ENCODE measurements around the gene ZNF83. TPM values are rescaled to one million over a fixed set of nuclear protein-coding genes. Genes with fewer than 3 reads are reported as not detected.
"Not testable (repeated sequence)": the region's sequence is repeated elsewhere in the genome, so short reads cannot be mapped to it uniquely, and the experiment has no call there.

Gene ZNF83
- total RNA-seq, 1 experiment from 2014 or later, result 57.1 TPM

GRCh38 chr19:52569638-52569999 is 68.5 kb downstream of the ZNF83 start:
- not testable (repeated sequence) for DNase-seq (ENCODE audit: low spot score)

- no peak for DNase-seq (ENCODE audit: low spot score)
Measured at GRCh38 chr19:52567921-52568320, 70.2 kb downstream of the ZNF83 start.

- peak; percentile 62 for DNase-seq (ENCODE audit: low spot score)
Measured at GRCh38 chr19:52566588-52566987, 71.6 kb downstream of the ZNF83 start.

- DNase-seq (ENCODE audit: low spot score), result no peak
Measured at GRCh38 chr19:52566121-52566520, 72.0 kb downstream of the ZNF83 start.

Other genes starting within 250 kb of the ZNF83 start
- 0.43 and 8.6 TPM in 2 replicates for gene ZNF528, start 240.5 kb downstream of the ZNF83 start, total RNA-seq (2014; rRNA removed; shearing (Covaris generic))
- not detected in 2 replicates for gene ZNF534, start 209.2 kb downstream of the ZNF83 start, total RNA-seq (2014; rRNA removed; shearing (Covaris generic))
- gene ZNF578, start 184.8 kb downstream of the ZNF83 start, total RNA-seq (2014; rRNA removed; shearing (Covaris generic)), result not detected in 2 replicates
- gene ZNF808, start 110.7 kb downstream of the ZNF83 start, total RNA-seq (2014; rRNA removed; shearing (Covaris generic)), result 2.2 and 2.5 TPM in 2 replicates
- 4.9 and 6.3 TPM in 2 replicates for gene ZNF701, start 68.1 kb downstream of the ZNF83 start, total RNA-seq (2014; rRNA removed; shearing (Covaris generic))
- 9.7 and 11.7 TPM in 2 replicates for gene ZNF611, start 96.7 kb upstream of the ZNF83 start, total RNA-seq (2014; rRNA removed; shearing (Covaris generic))
- 0.12 TPM in 1 of 2 replicates, not detected in the other for gene ZNF600, start 148.4 kb upstream of the ZNF83 start, total RNA-seq (2014; rRNA removed; shearing (Covaris generic))
- 10.5 and 12.0 TPM in 2 replicates for gene ZNF28, start 183.3 kb upstream of the ZNF83 start, total RNA-seq (2014; rRNA removed; shearing (Covaris generic))
- 11.4 and 12.3 TPM in 2 replicates for gene ZNF468, start 219.3 kb upstream of the ZNF83 start, total RNA-seq (2014; rRNA removed; shearing (Covaris generic))

Data from A172 (cell line).